ENCODE data around the gene HASPIN.

DNA sequence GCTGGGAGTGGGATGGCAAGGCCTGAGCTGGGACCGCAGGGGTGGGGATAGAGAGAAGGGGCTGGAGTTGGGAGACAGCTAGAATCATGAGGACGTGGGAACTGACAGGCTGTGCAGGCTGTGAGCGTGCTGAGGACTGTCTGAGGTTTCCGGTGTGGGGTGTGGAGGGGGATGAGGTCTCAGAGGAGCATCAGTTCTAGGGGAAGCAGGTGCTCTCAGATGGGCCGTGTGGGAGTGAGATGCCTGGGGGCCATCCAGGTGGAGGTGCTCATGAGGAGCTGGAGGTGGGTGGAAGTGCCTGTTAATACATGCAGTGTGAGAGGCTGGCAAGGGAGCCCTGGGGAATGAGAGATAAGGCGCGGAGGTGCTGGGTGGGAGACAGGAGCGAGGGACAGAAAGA, 27.2 kb downstream of the HASPIN start:
- TF ChIP-seq, protein P1, sequence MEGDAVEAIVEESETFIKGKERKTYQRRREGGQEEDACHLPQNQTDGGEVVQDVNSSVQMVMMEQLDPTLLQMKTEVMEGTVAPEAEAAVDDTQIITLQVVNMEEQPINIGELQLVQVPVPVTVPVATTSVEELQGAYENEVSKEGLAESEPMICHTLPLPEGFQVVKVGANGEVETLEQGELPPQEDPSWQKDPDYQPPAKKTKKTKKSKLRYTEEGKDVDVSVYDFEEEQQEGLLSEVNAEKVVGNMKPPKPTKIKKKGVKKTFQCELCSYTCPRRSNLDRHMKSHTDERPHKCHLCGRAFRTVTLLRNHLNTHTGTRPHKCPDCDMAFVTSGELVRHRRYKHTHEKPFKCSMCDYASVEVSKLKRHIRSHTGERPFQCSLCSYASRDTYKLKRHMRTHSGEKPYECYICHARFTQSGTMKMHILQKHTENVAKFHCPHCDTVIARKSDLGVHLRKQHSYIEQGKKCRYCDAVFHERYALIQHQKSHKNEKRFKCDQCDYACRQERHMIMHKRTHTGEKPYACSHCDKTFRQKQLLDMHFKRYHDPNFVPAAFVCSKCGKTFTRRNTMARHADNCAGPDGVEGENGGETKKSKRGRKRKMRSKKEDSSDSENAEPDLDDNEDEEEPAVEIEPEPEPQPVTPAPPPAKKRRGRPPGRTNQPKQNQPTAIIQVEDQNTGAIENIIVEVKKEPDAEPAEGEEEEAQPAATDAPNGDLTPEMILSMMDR (optimal IDR thresholded peaks at IDR 0.05 in 1 of 3, IDR thresholded peaks at IDR 0.05 in 1 of 3, conservative IDR thresholded peaks at IDR 0.05 in 1 of 3; ENCODE audit: extremely low read depth in 1 of 3, insufficient read depth in 2 of 3, low read length in 3 of 3) = no peak
- no peak for TF ChIP-seq EZH2 (IDR thresholded peaks at IDR 0.05; ENCODE audit: low read length)
